HG03064 (cell line): ENCODE results near the gene RC3H2.
A peak's percentile ranks its signal among the peaks of the same experiment; 100 is the strongest.
"Not testable (repeated sequence)": the region's sequence is repeated elsewhere in the genome, so short reads cannot be mapped to it uniquely, and the experiment has no call there.

Experiments
- ATAC-seq: cut with Tn5 transposase; IDR thresholded peaks from one replicate; pipeline ENCODE4 v1.9.1; 2021; ENCODE audit warnings: low read depth; ENCODE audit not compliant: unreplicated experiment

RC3H2 gene

DNA sequence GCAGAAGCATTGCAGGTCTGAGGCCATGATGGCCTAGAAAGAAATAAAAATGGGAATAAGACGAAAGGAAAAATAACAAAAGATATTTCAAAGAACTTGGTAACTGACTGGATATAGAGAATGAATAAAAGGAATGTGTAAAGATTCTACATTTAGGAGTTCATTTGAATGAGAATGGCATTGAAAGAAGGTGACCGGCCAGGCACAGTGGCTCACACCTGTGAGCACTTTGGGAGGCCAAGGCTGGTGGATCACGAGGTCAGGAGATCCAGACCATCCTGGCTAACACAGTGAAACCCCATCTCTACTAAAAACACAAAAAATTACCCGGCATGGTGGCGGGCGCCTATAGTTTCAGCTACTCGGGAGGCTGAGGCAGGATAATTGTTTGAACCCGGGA lies 17.6 kb upstream of the RC3H2 start:
- no peak for ATAC-seq

DNA sequence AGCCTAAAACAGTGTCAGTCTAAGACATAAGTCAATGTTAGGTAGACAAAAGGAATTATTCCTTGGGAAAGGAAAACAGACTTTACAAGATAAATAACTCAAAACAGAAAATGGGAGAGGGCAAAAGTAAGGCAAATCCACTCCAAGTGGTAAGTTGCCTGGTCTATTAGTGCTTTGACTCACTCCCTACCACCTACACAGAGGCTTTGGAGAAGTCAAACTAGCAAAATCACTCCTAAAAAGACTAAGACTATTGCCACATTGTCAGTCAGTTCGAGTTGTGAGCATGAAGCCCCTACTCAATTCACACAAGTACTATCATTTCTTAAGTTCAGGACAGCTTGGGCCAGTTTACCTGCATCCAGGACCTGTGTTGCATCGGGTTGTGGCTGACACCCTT lies 13.2 kb upstream of the RC3H2 start:
- no peak for ATAC-seq

DNA sequence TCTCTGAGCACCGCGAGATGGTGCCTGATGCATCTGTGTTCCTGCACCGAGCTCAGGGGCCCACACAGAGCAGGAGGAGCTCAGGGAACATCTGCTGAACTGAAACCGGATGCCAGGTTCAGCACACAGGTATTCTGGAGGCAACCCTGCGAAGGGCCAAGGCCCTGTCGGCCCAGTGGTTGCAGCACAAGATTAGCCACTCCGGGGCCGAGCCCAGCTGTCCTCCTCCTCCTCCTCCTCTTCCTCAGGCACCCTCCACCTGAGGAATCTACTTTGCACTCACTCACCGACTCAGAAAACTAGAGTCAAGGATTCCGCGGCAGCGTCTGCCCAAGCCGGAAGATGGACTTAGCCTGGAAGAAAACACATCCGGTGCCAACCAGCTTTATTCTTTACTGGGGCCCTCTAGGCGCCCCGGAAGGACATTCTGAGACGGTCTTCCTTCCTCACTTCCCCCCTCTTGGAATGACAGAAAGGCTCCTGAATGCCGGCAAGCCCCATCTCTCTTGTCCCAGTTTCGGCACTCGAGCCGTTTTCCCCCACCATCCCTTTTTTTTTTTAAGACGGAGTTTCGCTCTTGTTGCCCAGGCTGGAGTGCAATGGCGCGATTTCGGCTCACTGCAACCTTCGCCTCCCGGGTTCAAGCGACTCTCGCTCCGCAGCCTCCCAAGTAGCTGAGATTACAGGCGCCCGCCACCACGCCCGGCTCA lies 8.0 kb upstream of the RC3H2 start, which contains the start of gene ZBTB6:
TSS of gene ZBTB6 (minus strand) at position 360 of the 710 bp plus-strand sequence. CDS start 1,251 bp downstream, outside the sequence.
- peak; percentile 98 for ATAC-seq

DNA sequence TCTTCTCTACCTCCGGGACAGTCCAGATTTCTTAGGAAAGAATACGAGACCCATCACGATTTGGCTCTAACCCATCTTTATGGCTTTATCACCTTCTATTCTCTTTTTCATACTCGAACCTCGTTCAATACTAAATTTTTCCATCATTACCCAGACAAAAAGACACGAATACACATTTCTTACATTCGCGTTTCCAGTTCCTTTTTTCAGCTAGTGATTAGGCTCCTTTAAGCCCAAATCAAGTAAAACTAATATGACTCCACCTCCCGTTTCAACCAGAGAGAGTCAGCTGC lies 7.5 kb upstream of the RC3H2 start:
- no peak for ATAC-seq

DNA sequence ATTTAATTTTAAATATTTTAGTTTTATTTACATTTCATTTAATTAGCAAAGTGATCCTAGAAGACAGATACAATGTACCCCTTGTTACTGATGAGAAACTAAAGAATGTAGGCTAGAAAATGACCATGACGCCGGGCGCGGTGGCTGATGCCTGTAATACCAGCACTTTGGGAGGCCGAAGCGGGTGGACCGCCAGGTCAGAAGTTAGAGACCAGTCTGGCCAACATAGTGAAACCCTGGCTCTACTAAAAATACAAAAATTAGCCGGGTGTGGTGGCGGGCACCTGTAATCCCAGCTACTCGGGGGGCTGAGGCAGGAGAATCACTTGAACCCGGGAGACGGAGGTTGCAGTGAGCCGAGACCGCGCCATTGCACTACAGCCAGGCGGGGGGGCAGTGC lies 963 bp upstream of the RC3H2 start:
- ATAC-seq, result not testable (repeated sequence)

DNA sequence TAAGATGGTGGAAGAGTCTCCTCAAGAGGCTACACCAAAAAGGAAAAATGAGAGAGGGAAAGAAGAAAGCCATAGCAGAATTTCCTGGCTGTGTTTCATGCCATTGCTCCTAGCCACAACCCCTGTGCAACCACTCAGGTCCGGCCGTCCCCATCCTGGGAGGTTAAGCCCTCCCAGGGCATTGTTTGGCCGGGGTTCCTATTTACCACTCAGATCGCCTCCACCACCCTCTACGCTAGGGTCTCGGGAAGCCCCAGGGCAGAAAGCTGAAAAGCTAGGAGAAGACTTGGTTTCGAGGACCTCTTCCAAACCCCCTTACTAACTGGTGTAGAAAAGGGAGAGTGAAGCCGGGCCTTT lies 715 bp downstream of the RC3H2 start:
- ATAC-seq, result peak; percentile 23

DNA sequence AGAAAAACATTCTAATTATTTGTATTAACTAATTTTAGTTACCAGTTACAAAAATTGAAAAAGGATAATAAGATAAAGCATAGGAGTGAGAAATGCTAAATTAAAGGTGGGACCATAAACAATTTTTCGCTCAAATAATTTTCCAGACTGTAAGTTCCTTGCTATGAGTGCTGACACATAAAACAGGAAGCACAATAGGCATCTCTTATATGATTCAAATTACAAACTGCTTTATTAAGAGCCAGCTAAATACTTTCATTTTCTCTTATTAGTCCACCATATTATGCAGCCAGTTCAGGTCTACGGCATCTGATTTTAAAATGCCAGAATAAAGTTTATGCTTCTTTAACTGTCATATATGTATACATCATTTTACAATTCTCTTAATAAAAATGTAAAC lies 4.4 kb downstream of the RC3H2 start:
- no peak for ATAC-seq

DNA sequence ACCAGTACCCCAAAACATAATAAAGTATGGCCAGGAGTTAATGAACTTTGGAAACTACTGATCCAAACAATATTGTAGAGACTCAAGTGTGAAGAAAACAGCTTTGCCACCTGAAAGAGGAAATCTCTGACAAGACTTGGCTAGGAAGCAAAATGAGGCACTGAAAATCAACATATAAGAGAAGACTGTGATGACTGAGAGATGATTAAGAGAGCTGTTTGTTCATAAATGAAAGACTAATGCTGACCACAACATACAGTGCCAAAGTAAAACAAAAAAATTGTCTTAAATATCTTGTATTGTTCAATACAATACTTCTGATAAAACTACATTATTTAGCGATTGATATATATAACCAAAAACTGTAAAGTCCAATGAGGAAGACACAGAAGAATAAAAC lies 7.2 kb downstream of the RC3H2 start:
- ATAC-seq, result no peak

DNA sequence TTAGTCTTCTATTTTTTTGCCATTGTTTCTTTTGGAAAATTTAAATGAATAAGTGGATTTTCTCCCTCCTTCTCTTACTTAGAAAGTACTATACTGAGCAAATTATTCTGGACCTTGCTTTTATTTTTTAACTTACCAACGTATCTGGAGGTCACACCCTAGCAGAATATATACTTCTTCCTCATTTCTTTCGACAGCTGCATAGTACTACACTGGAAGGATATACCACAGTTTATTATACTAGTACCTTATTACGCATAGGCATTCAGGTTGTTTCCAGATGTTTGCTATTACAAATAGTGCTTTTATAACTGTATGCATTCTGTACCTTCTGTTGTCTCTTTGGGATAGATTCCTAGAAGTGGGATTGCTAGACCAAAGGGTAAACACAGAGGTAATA lies 16.7 kb downstream of the RC3H2 start:
- no peak for ATAC-seq

DNA sequence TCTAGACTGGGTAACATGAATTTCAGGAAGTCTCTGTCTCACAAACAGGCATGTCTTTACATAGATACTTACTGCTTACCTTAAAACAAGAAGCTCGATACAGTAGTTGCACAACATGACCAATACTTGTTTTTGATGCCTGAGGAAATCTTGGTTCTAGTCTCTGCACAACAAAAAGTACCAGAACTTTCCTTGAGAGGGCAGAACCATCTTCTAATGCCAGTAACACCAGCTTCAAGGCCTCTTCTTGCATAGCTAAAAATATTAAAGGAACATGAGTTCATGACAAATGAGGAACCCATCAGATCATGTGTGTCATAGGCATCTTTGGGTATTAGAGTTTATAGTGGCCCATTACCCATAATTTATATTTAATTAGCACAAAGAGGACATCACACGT lies 22.0 kb downstream of the RC3H2 start:
- ATAC-seq, result no peak

DNA sequence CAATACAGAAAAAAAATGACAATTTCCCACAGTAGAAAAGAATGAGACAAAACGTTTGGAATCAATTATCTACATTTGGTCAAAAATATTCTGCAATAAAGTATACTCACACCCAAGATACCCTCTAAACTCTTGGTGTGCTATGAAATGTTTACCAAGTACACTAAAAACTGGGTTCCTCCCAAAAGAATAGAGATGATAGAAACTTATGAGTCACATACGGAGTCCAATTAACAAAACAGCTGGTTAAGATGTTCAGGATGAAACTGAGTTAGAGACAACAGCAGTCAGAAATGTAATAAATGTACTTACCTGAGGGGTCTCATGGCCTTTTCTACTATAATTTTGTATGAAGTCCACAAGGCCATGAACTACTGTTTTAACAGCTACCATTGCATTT lies 25.7 kb downstream of the RC3H2 start:
- no peak for ATAC-seq

DNA sequence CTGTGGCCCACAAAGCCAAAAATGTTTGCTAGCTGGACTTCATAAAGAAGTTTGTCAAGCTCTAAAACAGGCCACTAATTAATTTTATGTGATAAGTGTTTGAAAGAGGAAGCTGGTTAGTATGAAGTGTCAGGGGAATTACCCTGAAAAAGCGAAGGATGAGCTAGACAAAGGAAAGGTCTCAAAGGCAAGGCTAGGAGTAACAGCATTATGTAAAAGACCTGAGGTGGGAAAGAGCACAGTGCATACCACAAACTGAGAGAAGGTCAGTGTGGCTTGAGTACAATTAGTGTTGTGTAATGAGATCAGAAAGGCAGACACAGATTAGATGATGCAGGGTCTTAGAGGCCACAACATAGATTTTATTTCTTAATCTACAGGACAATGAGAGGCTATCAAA lies 29.6 kb downstream of the RC3H2 start:
- ATAC-seq, result no peak

DNA sequence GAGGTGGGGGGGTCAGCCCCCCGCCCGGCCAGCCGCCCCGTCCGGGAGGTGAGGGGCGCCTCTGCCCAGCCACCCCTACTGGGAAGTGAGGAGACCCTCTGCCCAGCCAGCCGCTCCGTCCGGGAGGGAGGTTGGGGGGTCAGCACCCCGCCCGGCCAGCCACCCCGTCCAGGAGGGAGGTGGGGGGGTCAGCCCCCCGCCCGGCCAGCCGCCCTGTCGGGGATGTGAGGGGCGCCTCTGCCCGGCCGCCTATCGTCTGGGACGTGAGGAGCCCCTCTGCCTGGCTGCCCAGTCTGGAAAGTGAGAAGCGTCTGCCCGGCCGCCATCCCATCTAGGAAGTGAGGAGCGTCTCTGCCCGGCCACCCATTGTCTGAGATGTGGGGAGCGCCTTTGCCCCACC lies 37.9 kb downstream of the RC3H2 start:
- not testable (repeated sequence) for ATAC-seq

DNA sequence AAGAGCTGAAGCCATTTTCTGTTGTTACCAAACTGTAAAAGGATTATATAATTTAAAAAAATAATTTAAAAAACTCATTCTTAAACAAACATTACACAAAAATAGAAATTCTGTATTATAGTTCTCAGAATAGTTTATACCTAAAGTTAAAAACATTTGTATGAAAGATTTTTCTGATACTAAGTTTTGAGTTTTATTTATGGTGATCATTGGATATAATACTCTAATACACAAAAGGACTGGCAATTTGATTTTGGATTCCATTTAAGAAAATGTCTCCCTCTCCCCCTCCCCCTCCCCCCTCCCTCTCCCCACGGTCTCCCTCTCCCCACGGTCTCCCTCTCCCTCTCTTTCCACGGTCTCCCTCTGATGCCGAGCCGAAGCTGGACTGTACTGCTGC lies 39.1 kb downstream of the RC3H2 start:
- ATAC-seq, result no peak

DNA sequence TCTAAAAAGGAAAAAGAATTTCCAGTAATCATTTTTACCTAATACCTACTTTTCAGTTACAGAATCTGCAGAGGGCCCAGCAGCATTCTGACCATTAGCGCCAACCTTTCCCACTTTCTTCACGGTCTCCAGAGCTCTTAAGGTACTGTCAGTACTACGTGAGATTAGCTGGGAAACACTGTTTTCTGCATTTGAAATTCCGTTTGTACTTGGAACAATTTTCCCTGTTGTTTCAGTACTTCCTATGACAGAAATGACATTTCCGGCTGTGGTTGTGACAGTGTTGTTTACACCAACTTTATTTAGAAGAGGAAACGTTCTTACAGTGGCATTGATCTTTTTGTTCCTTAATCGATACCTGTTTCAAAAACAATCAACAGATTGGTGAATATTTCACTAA lies 39.9 kb downstream of the RC3H2 start:
- ATAC-seq, result no peak

DNA sequence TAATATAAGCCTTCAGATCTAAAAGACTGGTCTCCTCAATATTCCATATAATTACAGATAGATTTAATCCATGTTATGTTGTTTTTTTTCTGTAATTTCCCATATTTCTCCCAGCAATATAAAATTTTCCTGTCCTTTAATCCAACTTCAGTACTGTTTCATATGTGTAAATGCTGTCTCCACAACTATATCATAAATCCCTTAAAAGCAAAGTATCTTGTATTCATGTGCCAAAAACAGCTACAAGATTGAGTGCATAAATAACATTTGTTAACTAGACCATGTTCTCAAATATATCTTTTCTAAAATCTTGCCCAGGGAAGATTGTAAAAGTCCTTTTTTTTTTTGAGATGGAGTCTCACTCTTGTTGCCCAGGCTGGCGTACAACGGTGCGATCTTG lies 41.8 kb downstream of the RC3H2 start:
- ATAC-seq, result no peak

DNA sequence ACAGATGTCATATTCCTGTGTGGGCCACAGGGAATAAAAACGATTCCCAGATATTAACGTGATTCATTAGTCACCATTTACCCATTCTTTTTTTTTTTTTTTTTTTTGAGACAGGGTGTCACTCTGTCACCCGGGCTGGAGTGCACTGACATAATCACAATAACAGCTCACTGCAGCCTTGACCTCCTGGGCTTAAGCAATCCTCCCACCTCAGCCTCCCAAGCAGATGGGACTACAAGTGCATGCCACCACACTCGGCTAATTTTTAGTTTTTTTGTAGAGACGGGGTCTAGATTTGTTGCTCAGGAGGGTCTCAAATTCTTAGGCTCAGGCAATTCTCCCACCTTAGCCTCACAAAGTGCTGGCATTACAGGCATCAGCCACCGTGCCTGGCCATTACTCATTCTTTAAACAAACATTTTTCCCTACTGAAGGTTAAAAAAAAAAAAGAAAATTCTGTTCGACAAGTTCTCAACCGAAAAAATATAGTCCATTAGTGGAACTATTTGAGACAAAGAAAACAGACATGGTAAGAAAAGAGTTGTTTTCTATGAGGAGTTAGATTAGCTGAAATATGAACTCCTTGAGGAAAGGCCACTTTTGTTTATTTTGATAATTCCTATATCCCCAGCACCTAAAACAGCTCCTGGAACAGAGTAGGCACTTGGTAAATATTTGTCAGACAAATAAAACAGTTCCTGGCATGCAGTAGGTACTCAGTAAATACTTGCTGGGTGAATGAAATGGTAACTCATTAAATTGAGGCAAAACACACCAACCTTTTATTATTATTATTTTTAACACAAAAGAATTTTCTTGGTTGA lies 44.6 kb downstream of the RC3H2 start:
- ATAC-seq, result no peak

DNA sequence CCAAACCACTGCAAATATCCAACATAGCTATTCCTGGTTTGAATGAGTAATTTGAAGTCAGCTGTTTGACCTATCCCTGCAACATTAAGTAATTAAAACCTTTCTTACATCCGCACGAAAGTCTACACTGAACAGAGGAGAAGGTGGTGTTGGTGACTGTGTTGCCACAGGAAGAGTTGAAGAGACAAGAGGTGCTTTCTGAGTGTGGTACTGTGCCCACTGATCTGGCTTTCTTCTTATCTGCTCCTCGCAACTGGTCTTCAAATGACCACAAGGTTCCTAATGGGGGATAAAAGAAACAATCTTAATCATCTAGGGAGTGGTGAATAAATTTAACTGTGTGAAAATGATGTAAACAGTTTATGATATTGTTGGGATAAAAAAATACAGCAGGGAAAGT lies 47.3 kb downstream of the RC3H2 start:
- no peak for ATAC-seq

DNA sequence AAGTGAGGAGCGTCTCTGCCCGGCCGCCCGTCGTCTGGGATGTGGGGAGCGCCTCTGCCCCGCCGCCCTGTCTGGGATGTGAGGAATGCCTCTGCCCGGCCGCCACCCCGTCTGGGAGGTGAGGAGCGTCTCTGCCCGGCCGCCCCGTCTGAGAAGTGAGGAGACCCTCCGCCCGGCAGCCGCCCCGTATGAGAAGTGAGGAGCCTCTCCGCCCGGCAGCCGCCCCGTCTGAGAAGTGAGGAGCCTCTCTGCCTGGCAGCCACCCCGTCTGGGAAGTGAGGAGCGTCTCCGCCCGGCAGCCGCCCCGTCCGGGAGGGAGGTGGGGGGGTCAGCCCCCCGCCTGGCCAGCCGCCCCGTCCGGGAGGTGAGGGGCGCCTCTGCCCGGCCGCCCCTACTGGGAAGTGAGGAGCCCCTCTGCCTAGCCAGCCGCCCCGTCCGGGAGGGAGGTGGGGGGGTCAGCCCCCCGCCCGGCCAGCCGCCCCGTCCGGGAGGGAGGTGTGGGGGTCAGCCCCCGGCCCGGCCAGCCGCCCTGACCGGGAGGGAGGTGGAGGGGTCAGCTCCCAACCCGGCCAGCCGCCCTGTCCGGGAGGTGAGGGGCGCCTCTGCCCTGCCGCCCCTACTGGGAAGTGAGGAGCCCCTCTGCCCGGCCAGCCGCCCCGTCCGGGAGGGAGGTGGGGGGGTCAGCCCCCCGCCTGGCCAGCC lies 52.9 kb downstream of the RC3H2 start:
- ATAC-seq, result not testable (repeated sequence)

DNA sequence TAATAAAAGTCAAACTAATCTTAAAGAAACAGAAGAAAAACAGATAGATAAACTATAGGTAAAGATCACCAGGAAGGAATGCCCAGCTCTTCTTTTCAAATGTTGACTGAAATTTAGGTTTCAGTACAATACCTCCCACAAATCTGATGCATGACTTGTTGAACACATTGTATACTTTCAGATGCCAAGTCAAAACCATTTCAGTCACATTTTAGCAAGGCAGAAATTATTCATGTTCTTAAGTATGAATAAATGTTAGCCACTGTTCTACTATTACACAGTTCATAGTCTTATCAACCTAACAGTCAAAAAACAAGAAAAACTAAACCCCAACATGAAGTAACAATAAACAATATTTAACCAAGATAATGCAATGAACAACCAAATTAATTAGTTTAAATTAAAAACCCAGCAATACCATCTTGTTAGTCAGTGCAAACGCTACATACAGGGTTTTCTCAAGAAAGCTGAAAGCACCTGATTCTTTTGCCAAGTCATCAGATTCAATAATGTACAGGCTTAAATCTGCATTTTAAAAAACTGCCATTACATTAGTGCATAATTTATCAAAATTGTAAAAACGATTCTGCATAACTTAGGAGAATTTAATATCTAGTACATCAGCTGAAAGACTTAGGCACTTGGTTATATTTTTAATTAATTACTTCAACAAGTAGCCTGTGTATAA lies 56.8 kb downstream of the RC3H2 start:
- no peak for ATAC-seq

DNA sequence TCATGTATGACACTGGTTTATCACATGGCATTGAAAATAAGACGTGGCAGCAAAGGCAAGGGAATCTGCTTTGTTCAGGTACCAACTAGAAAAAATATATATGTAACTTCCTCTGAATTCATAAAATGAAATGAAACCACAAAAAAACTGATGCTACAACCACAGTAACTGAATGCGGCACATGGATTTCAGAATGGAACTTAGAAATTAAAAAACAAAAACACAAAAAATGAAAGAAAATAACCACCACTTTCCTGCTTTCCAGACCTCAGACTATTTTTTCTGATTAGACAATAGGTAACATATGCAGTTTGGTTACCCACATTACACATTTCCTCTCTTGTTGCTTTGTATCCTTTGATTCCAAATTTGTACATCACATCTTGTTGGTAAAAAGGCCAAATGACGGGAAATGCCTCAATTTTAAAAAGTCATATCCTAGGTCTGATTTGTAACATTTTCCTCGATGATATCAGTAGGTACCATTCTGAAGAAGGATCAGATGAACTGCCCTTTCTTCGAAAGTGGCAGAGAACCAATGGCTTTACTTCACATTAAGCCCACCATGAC lies 58.7 kb downstream of the RC3H2 start:
- ATAC-seq, result no peak
